Lung (tissue), 12 donors: ENCODE results near the gene MTHFD2. TPM values are rescaled to one million over a fixed set of nuclear protein-coding genes. Genes with fewer than 3 reads are reported as not detected.
A peak's percentile ranks its signal among the peaks of the same experiment; 100 is the strongest.

Source experiments
- ATAC-seq: fragments of 200-7000 bp; cut with Tn5 transposase; one replicate; pipeline ENCODE4 v1.9.1; 2020; ENCODE audit warnings: moderate number of reproducible peaks; ENCODE audit not compliant: insufficient read depth, low FRiP score
- DNase-seq, 3 donors: peaks; one replicate each; pipeline ENCODE4 v3.0.0-alpha.2; 2013 to 2017
- H3K27ac ChIP-seq, 2 donors: one replicate each; pipeline ENCODE4 v1.5.1; 2013; ENCODE audit warnings: mild to moderate bottlenecking in 2 of 2, moderate library complexity in 2 of 2, control low read depth in 1 of 2, inconsistent platforms in 1 of 2, low read depth in 1 of 2, low read length in 1 of 2
- H3K27me3 ChIP-seq, 3 donors: one replicate each; pipeline ENCODE4 v1.5.1; 2013; ENCODE audit warnings: low read length in 2 of 3; ENCODE audit not compliant: control insufficient read depth in 3 of 3, insufficient read depth in 3 of 3
- H3K36me3 ChIP-seq, 4 donors: one replicate each; pipeline ENCODE4 v1.5.1; 2013; ENCODE audit warnings: low read length in 4 of 4, mild to moderate bottlenecking in 1 of 4, moderate library complexity in 1 of 4; ENCODE audit not compliant: control insufficient read depth in 4 of 4, insufficient read depth in 4 of 4
- H3K4me1 ChIP-seq, 5 donors: one replicate each; pipeline ENCODE4 v1.5.1; 2013; ENCODE audit warnings: low read length in 5 of 5, mild to moderate bottlenecking in 2 of 5, moderate library complexity in 1 of 5; ENCODE audit not compliant: control insufficient read depth in 5 of 5, insufficient read depth in 5 of 5
- H3K4me3 ChIP-seq: one replicate; pipeline ENCODE4 v1.5.1; 2013; ENCODE audit warnings: mild to moderate bottlenecking, control low read depth, moderate library complexity
- H3K9ac ChIP-seq, 2 donors: one replicate each; pipeline ENCODE4 v1.5.1; 2013; ENCODE audit warnings: low read length in 2 of 2, control low read depth in 1 of 2; ENCODE audit not compliant: insufficient read depth in 1 of 2
- H3K9me3 ChIP-seq, 4 donors: one replicate each; pipeline ENCODE4 v1.5.1; 2013; ENCODE audit warnings: low read length in 3 of 4, mild to moderate bottlenecking in 1 of 4, moderate library complexity in 1 of 4; ENCODE audit not compliant: control insufficient read depth in 4 of 4, insufficient read depth in 3 of 4
- CTCF ChIP-seq: IDR thresholded peaks from 2 replicates; pipeline ENCODE4 v1.5.1; 2012; ENCODE audit warnings: mild to moderate bottlenecking; ENCODE audit errors: control extremely low read depth, extremely low read depth
- WGBS, 2 donors: extraction: QIAGEN DNeasy Blood & Tissue Kit; methylation state at CpG; one replicate each; pipeline ENCODE4 v1.1.7; 2013; 5-methylcytosine and 5-hydroxymethylcytosine counted together
- polyA plus RNA-seq, 2 donors: library from polyadenylated mRNA; stranded (reverse); fragments of 200-250 nt; gene quantifications; one replicate each; pipeline ENCODE4 v1.2.1, GENCODE V29; 2013
- total RNA-seq, 2 donors: library from RNA; depleted of rRNA in 1 of 2; stranded (reverse); fragments of >200 nt in 1 of 2; gene quantifications; one replicate each; pipeline ENCODE4 v1.2.1, GENCODE V29; 2014 to 2021
- donor health status: control.
- donor health status: control.
- donor health status: Bipolar disorder and iron deficiency.
- donor health status: healthy.
- donor health status: DM: yes; HTN: yes; CAD: no.

MTHFD2 gene
- total and polyA plus RNA-seq, 4 donors: 20.9 to 88.1 (median 58.2) TPM

DNA sequence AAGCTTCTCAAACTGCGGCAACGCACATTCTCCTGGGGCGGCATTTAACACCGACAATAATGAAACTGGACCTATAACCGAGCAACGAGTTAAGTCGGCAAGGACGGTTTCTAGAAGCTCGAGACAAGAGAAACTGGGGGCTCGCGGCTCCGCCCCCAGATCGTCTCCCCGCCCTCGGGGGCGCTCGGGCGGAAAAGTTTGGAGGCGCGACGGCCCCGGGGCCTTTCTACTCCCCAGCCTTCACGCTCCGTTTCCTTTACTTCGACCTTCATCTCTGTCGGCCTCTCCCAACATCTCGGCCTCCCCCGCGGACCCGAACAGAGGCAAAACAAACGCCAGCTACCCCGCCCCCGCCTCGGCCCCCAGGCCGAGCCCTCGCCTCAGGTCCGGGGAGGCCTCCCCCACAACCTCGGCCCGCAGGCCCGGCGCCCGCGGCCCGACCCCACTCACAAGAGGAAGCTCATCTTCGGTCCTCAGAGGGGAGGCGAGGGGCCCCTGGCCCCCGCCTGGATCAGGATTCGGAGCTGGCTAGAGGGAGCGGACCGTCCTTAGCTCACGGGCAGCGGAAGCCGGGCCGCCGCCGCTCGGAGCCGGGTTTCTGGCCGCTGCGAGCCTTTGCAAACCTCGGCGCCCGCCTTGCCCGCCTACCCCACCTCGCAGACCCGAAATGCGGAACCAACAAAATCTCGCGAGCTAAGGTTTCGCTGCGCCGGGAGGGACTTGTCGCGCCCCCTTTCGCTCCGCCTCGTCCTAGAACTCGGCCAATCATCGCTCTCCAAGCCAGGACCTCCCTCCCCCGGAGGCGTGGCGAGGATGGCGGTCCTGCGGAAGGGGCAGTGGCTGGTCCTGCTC is 20.0 kb upstream of the MTHFD2 start, which contains the start of gene MOB1A:
Gene MOB1A (minus strand): TSS at position 669 of the 852 bp plus-strand sequence. CDS start 205 bp downstream, at position 464.
- WGBS, 2 donors: 0% methylated on average over 81 to 84 of the region's 84 CpGs
- ATAC-seq: peak; percentile 96
- no peak for TF ChIP-seq CTCF
- Histone ChIP-seq H3K4me3 (peak within 1 kb of the TSS; percentile 73), H3K4me1 (peaks cover 0 to 8% (median 7%) of the 10 kb centered on the region in 5 donors), H3K9me3 (no peaks in the 10 kb centered on the region), H3K27ac (peak within 1 kb of the TSS; percentile 92), H3K27me3 (no peaks in the 10 kb centered on the region), H3K36me3 (peaks cover 0 to 5% (median 2%) of the 10 kb centered on the region in 4 donors), H3K9ac (peak within 1 kb of the TSS; percentile 66 to 83)
- peak; percentile 98 to 100 (median 99) for DNase-seq

- TF ChIP-seq CTCF: no peak
- Histone ChIP-seq H3K4me3 (no peak overlapping the region), H3K27me3 (no peaks in the 10 kb centered on the region), H3K4me1 (peaks cover 0 to 8% (median 7%) of the 10 kb centered on the region in 5 donors), H3K9ac (peak overlapping the region in 1 of 2 donors; percentile 32), H3K9me3 (no peaks in the 10 kb centered on the region), H3K36me3 (peaks cover 0 to 5% (median 2%) of the 10 kb centered on the region in 4 donors), H3K27ac (peak overlapping the region in 1 of 2 donors; percentile 69)
- ATAC-seq (no peak), DNase-seq (peak in 1 of 3 donors; percentile 16)
- WGBS, 2 donors: 44 to 48% methylated on average over 23 to 25 of the region's 25 CpGs
These were observed 19.2 kb upstream of the MTHFD2 start for GRCh38 chr2:74179063-74179865.

DNA sequence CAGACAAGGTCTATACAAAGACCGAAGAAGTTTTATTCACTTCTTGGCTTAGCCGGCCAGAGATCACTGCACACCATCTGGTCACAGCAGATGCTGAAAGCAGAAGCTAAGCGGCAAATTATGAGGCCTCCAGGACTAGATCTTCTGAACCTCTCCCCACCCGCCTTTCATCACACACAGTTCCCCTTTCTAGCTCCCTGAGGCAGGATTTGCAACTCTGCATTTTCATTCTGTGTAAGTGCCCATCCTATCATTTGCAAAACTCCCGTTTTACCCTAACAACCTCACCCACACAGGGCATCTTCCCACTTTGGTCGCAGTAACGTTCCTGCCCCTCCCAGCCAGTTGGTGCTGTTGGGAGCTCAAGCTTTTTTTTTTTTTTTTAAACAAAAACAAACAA is 16.7 kb upstream of the MTHFD2 start:
- Histone ChIP-seq H3K4me1 (peaks cover 0 to 8% (median 3%) of the 10 kb centered on the region in 5 donors), H3K9ac (no peak overlapping the region), H3K27me3 (no peaks in the 10 kb centered on the region), H3K9me3 (no peaks in the 10 kb centered on the region), H3K27ac (no peak overlapping the region), H3K4me3 (no peak overlapping the region), H3K36me3 (peaks cover 0 to 3% (median under 1%) of the 10 kb centered on the region in 4 donors)
- DNase-seq: peak in 2 of 3 donors; percentile 19 to 27
- no peak for ATAC-seq
- WGBS, 2 donors: 22 to 45% methylated on average over 7 of the region's 7 CpGs
- TF ChIP-seq CTCF: no peak
